Astrocyte (in vitro differentiated cells and primary cell): ENCODE measurements around the gene TLE1. TPM values are rescaled to one million over a fixed set of nuclear protein-coding genes. Genes with fewer than 3 reads are reported as not detected.
A peak's percentile ranks its signal among the peaks of the same experiment; 100 is the strongest.

ENCODE experiments used
- DNase-seq: peaks from one replicate; pipeline ENCODE4 v3.0.0-alpha.2; 2010; ENCODE audit warnings: low read depth
- FAIRE-seq: peaks from 2 replicates; lab custom pipeline; 2011; peaks lifted over from hg19 to GRCh38; lab: Jason Lieb, UNC
- H2AFZ ChIP-seq: 2 replicates; pipeline ENCODE4 v1.6.0; 2012; ENCODE audit warnings: low read depth, low read length, inconsistent platforms
- H3K27ac ChIP-seq: 2 replicates; pipeline ENCODE4 v1.5.1; 2011; ENCODE audit warnings: low read depth, low read length, inconsistent platforms
- H3K27me3 ChIP-seq: 2 replicates; pipeline ENCODE4 v1.6.0; 2011; ENCODE audit warnings: low read length, inconsistent platforms; ENCODE audit not compliant: insufficient read depth
- H3K36me3 ChIP-seq: 2 replicates; pipeline ENCODE4 v1.5.1; 2011; ENCODE audit warnings: low read length, inconsistent platforms; ENCODE audit not compliant: insufficient read depth
- H3K4me1 ChIP-seq: 2 replicates; pipeline ENCODE4 v1.5.1; 2011; ENCODE audit warnings: low read length, inconsistent platforms; ENCODE audit not compliant: insufficient read depth
- H3K4me2 ChIP-seq: 2 replicates; pipeline ENCODE4 v1.6.0; 2012; ENCODE audit warnings: low read length, inconsistent platforms
- H3K4me3 ChIP-seq: 2 replicates; pipeline ENCODE4 v1.5.1; 2011; ENCODE audit warnings: low read depth, mild to moderate bottlenecking, low read length, inconsistent platforms; ENCODE audit not compliant: insufficient read depth
- H3K79me2 ChIP-seq: 2 replicates; pipeline ENCODE4 v1.6.0; 2012; ENCODE audit warnings: mild to moderate bottlenecking, low read length, inconsistent platforms; ENCODE audit not compliant: insufficient read depth
- H3K9ac ChIP-seq: 2 replicates; pipeline ENCODE4 v1.6.0; 2012; ENCODE audit warnings: mild to moderate bottlenecking, low read length, inconsistent platforms
- H3K9me3 ChIP-seq: 2 replicates; pipeline ENCODE4 v1.5.1; 2012; ENCODE audit warnings: low read depth, mild to moderate bottlenecking, low read length, inconsistent platforms; ENCODE audit not compliant: insufficient read depth
- H4K20me1 ChIP-seq: 2 replicates; pipeline ENCODE4 v1.6.0; 2012; ENCODE audit warnings: low read length, inconsistent platforms; ENCODE audit not compliant: insufficient read depth
- H3K27ac Mint-ChIP-seq: one replicate; pipeline ENCODE4 v1.8.0; 2021; ENCODE audit warnings: mild to moderate bottlenecking, mixed read lengths; ENCODE audit not compliant: unreplicated experiment
- H3K27me3 Mint-ChIP-seq: one replicate; pipeline ENCODE4 v1.8.0; 2021; ENCODE audit warnings: low read depth, mixed read lengths; ENCODE audit not compliant: unreplicated experiment
- H3K36me3 Mint-ChIP-seq: one replicate; pipeline ENCODE4 v1.8.0; 2021; ENCODE audit warnings: low read depth, mixed read lengths; ENCODE audit not compliant: unreplicated experiment
- H3K4me1 Mint-ChIP-seq: one replicate; pipeline ENCODE4 v1.8.0; 2021; ENCODE audit warnings: low read depth, mixed read lengths; ENCODE audit not compliant: unreplicated experiment
- H3K4me3 Mint-ChIP-seq: one replicate; pipeline ENCODE4 v1.8.0; 2021; ENCODE audit warnings: mild to moderate bottlenecking, moderate library complexity, mixed read lengths; ENCODE audit not compliant: unreplicated experiment
- H3K9me3 Mint-ChIP-seq: one replicate; pipeline ENCODE4 v1.8.0; 2021; ENCODE audit warnings: mild to moderate bottlenecking, mixed read lengths; ENCODE audit not compliant: unreplicated experiment
- CTCF ChIP-seq: IDR thresholded peaks from 2 replicates; pipeline ENCODE4 v1.5.1; 2011; ENCODE audit warnings: low read depth, mild to moderate bottlenecking, inconsistent platforms, low read length, moderate library complexity; ENCODE audit not compliant: insufficient read depth
- EZH2 ChIP-seq: IDR thresholded peaks from 2 replicates; pipeline ENCODE4 v1.6.1; 2012; ENCODE audit warnings: mild to moderate bottlenecking, low read length, inconsistent platforms; ENCODE audit not compliant: insufficient read depth
- total RNA-seq: library from RNA; stranded (reverse); gene quantifications from 2 replicates; pipeline ENCODE4 v1.2.1, GENCODE V29; 2021

Gene TLE1
- total RNA-seq, 1 donor from 2014 or later: 29.6 TPM

GRCh38 chr9:81669041-81669651, 20.2 kb downstream of the TLE1 start:
- Mint-ChIP-seq H3K4me1 (peaks cover 24% of the 10 kb centered on the region), H3K9me3 (no peaks in the 10 kb centered on the region), H3K27me3 (no peaks in the 10 kb centered on the region), H3K36me3 (peaks cover 13% of the 10 kb centered on the region), H3K4me3 (no peak overlapping the region), H3K27ac (no peak overlapping the region)
- Histone ChIP-seq H3K27me3 (no peaks in the 10 kb centered on the region), H3K36me3 (no peaks in the 10 kb centered on the region), H3K4me2 (peak overlapping the region; percentile 5), H3K79me2 (peaks cover 16% of the 10 kb centered on the region), H4K20me1 (peaks cover 32% of the 10 kb centered on the region), H3K9me3 (no peaks in the 10 kb centered on the region), H3K4me3 (no peak overlapping the region), H2AFZ (no peak overlapping the region), H3K4me1 (peaks cover 10% of the 10 kb centered on the region), H3K27ac (no peak overlapping the region), H3K9ac (no peak overlapping the region)
- TF ChIP-seq EZH2: no peak
- no peak for TF ChIP-seq CTCF
- peak; percentile 82 for DNase-seq
- no peak for FAIRE-seq

GRCh38 chr9:81666123-81666522, 23.2 kb downstream of the TLE1 start:
- no peaks in the 10 kb centered on the region for H3K27me3 ChIP-seq
- peaks cover 10% of the 10 kb centered on the region for H3K4me1 ChIP-seq
- H3K4me2 ChIP-seq: no peak overlapping the region
- H3K9ac ChIP-seq: no peak overlapping the region
- TF ChIP-seq EZH2: no peak
- no peak for TF ChIP-seq CTCF
- no peaks in the 10 kb centered on the region for H3K27me3 Mint-ChIP-seq
- peak overlapping the region; percentile 56 for H3K27ac Mint-ChIP-seq
- DNase-seq (peak; percentile 43), FAIRE-seq (no peak)
- H3K36me3 Mint-ChIP-seq: peaks cover 2% of the 10 kb centered on the region
- peaks cover 31% of the 10 kb centered on the region for H3K4me1 Mint-ChIP-seq
- no peak overlapping the region for H3K4me3 ChIP-seq
- no peak overlapping the region for H2AFZ ChIP-seq
- peaks cover 18% of the 10 kb centered on the region for H3K79me2 ChIP-seq
- H3K27ac ChIP-seq: no peak overlapping the region
- H3K9me3 Mint-ChIP-seq: no peaks in the 10 kb centered on the region
- H3K9me3 ChIP-seq: no peaks in the 10 kb centered on the region
- H4K20me1 ChIP-seq: peaks cover 37% of the 10 kb centered on the region
- no peaks in the 10 kb centered on the region for H3K36me3 ChIP-seq
- no peak overlapping the region for H3K4me3 Mint-ChIP-seq

GRCh38 chr9:81665322-81665871, 23.9 kb downstream of the TLE1 start:
- Mint-ChIP-seq H3K27me3 (no peaks in the 10 kb centered on the region), H3K4me1 (peaks cover 31% of the 10 kb centered on the region), H3K27ac (peak overlapping the region; percentile 35), H3K36me3 (peaks cover 2% of the 10 kb centered on the region), H3K9me3 (no peaks in the 10 kb centered on the region), H3K4me3 (peak overlapping the region; percentile 2)
- DNase-seq: no peak
- Histone ChIP-seq H3K79me2 (peaks cover 18% of the 10 kb centered on the region), H3K9ac (no peak overlapping the region), H3K9me3 (no peaks in the 10 kb centered on the region), H2AFZ (no peak overlapping the region), H4K20me1 (peaks cover 37% of the 10 kb centered on the region), H3K27ac (no peak overlapping the region), H3K27me3 (no peaks in the 10 kb centered on the region), H3K36me3 (no peaks in the 10 kb centered on the region), H3K4me1 (peaks cover 10% of the 10 kb centered on the region), H3K4me3 (no peak overlapping the region), H3K4me2 (no peak overlapping the region)
- FAIRE-seq: no peak
- no peak for TF ChIP-seq EZH2
